ENCODE measurements around the gene WT1.

DNA sequence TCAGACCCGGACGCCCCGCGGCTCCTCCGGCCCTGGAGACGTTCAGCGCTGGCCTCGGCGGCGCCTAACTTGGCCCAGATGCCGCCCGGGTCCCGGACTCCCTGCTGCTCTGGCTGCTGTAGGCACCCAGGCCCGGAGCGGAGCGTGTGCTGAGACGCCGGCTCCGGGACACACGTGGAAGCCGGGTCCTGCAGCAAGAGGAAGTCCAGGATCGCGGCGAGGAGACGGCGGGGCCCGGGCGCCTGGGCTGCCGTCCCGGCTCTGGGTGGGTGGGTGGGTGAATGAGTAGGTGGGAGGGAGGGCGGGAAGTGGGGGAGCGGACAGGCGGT, 223 bp downstream of the WT1 start:
- TF ChIP-seq CTCF (IDR thresholded peaks at IDR 0.05) = no peak
- no peak for TF ChIP-seq POLR2A (IDR thresholded peaks at IDR 0.05)

All from gastroesophageal sphincter (tissue), 3 donors.